CD4-positive, alpha-beta T cell treated with Interleukin-6 at 100 ng/mL for 8 hours (primary cell): ENCODE measurements around the gene TAC3.

Source experiments
- DNase-seq: peaks from one replicate; pipeline ENCODE4 v3.0.0-alpha.2; 2020; ENCODE audit warnings: mixed read lengths, low spot score

The TAC3 gene

GRCh38 chr12:57005980-57006808 lies 10.1 kb downstream of the TAC3 start, which contains the start of gene ZBTB39:
Gene ZBTB39 (minus strand): TSS chr12:57006546. CDS start chr12:57004917, 1,629 bp downstream.
- DNase-seq, result peak; percentile 56

GRCh38 chr12:57004651-57005050 lies 11.7 kb downstream of the TAC3 start:
- no peak for DNase-seq

- no peak for DNase-seq
These were observed 12.9 kb downstream of the TAC3 start for GRCh38 chr12:57003395-57003794.

GRCh38 chr12:57001448-57001906 lies 14.9 kb downstream of the TAC3 start:
- peak; percentile 63 for DNase-seq

- DNase-seq, result no peak
These were observed 15.9 kb downstream of the TAC3 start for GRCh38 chr12:57000393-57000792.

- DNase-seq, result no peak
These were observed 16.9 kb downstream of the TAC3 start for GRCh38 chr12:56999456-56999855.

- no peak for DNase-seq
These were observed 17.3 kb downstream of the TAC3 start for GRCh38 chr12:56998981-56999380.

- no peak for DNase-seq
These were observed 18.0 kb downstream of the TAC3 start for GRCh38 chr12:56998316-56998715.

GRCh38 chr12:56996793-56997545 lies 19.4 kb downstream of the TAC3 start:
- no peak for DNase-seq

- no peak for DNase-seq
These were observed 20.3 kb downstream of the TAC3 start for GRCh38 chr12:56995930-56996496.

GRCh38 chr12:56995201-56995929 lies 21.0 kb downstream of the TAC3 start:
- DNase-seq, result no peak

GRCh38 chr12:56994231-56994746 lies 22.0 kb downstream of the TAC3 start:
- DNase-seq, result no peak

- no peak for DNase-seq
These were observed 23.0 kb downstream of the TAC3 start for GRCh38 chr12:56993346-56993745.

- DNase-seq, result no peak
These were observed 24.7 kb downstream of the TAC3 start for GRCh38 chr12:56991319-56992246.

- no peak for DNase-seq
These were observed 25.5 kb downstream of the TAC3 start for GRCh38 chr12:56990648-56991318.

GRCh38 chr12:56989861-56990610 lies 26.3 kb downstream of the TAC3 start:
- DNase-seq, result no peak

- no peak for DNase-seq
These were observed 28.1 kb downstream of the TAC3 start for GRCh38 chr12:56988207-56988739.

- peak; percentile 66 for DNase-seq
These were observed 28.7 kb downstream of the TAC3 start for GRCh38 chr12:56987551-56988053.

- no peak for DNase-seq
These were observed 29.3 kb downstream of the TAC3 start for GRCh38 chr12:56987011-56987410.
